Testis (tissue), 2 donors: ENCODE results near the gene SEC24A.

ENCODE experiments used
- POLR2A ChIP-seq: fragments of 450-650 bp; IDR thresholded peaks from one replicate; pipeline ENCODE4 v1.6.1; 2017; ENCODE audit warnings: antibody characterized with exemption, mild to moderate bottlenecking, moderate library complexity
- TF ChIP-seq, protein P1 (sequence below), 3 experiments: fragments of 450-650 bp in 2 of 3; fragments of 200-600 bp in 1 of 3; sonication (generic) in 1 of 3; IDR thresholded peaks; one replicate each; pipeline ENCODE4 v1.5.1; 2016 to 2019; ENCODE audit warnings: antibody characterized with exemption in 3 of 3, mild to moderate bottlenecking in 2 of 3, moderate library complexity in 1 of 3

DNA sequence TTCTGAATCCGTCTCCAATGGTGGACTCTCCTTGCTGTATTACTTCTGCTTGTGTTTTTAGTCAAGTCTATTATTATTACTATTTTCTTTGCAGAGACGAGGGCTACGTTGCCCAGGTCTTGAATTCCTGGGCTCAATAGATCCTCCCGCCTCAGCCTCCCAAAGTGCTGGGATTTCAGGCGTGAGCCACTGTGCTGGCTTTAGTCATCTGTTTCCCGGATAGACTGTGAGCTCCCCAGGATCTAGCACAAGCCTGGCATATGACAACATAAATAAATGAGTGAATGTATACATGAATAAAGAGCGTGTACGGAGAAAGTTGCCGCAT is 109.6 kb downstream of the SEC24A start:
- TF ChIP-seq, protein P1, sequence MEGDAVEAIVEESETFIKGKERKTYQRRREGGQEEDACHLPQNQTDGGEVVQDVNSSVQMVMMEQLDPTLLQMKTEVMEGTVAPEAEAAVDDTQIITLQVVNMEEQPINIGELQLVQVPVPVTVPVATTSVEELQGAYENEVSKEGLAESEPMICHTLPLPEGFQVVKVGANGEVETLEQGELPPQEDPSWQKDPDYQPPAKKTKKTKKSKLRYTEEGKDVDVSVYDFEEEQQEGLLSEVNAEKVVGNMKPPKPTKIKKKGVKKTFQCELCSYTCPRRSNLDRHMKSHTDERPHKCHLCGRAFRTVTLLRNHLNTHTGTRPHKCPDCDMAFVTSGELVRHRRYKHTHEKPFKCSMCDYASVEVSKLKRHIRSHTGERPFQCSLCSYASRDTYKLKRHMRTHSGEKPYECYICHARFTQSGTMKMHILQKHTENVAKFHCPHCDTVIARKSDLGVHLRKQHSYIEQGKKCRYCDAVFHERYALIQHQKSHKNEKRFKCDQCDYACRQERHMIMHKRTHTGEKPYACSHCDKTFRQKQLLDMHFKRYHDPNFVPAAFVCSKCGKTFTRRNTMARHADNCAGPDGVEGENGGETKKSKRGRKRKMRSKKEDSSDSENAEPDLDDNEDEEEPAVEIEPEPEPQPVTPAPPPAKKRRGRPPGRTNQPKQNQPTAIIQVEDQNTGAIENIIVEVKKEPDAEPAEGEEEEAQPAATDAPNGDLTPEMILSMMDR (IDR thresholded peaks at IDR 0.05), result no peak
- no peak for TF ChIP-seq POLR2A
